ENCODE results near the gene PRKCZ.

The PRKCZ gene

GRCh38 chr1:2178875-2179274 is 128.7 kb downstream of the PRKCZ start:
- Histone ChIP-seq H3K9me3 (ENCODE audit: insufficient read depth, low read length) (no peaks in the 10 kb centered on the region), H3K9ac (ENCODE audit: low read length) (no peak overlapping the region), H3K4me1 (ENCODE audit: low read length) (no peaks in the 10 kb centered on the region), H3K36me3 (replicated peaks; ENCODE audit: low read depth, low read length) (no peaks in the 10 kb centered on the region), H3K4me3 (ENCODE audit: low read length) (no peak overlapping the region), H3K4me2 (ENCODE audit: low read length) (no peak overlapping the region), H3K27me3 (ENCODE audit: low read depth, low read length) (no peaks in the 10 kb centered on the region), H2AFZ (ENCODE audit: low read depth, low read length) (no peak overlapping the region), H3K27ac (ENCODE audit: low read length) (no peak overlapping the region), H4K20me1 (ENCODE audit: insufficient read depth, low read length) (no peaks in the 10 kb centered on the region), H3K79me2 (ENCODE audit: low read length) (no peaks in the 10 kb centered on the region)
- TF ChIP-seq, protein P1, sequence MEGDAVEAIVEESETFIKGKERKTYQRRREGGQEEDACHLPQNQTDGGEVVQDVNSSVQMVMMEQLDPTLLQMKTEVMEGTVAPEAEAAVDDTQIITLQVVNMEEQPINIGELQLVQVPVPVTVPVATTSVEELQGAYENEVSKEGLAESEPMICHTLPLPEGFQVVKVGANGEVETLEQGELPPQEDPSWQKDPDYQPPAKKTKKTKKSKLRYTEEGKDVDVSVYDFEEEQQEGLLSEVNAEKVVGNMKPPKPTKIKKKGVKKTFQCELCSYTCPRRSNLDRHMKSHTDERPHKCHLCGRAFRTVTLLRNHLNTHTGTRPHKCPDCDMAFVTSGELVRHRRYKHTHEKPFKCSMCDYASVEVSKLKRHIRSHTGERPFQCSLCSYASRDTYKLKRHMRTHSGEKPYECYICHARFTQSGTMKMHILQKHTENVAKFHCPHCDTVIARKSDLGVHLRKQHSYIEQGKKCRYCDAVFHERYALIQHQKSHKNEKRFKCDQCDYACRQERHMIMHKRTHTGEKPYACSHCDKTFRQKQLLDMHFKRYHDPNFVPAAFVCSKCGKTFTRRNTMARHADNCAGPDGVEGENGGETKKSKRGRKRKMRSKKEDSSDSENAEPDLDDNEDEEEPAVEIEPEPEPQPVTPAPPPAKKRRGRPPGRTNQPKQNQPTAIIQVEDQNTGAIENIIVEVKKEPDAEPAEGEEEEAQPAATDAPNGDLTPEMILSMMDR (IDR thresholded peaks at IDR 0.05; ENCODE audit: low read depth, low read length) = no peak
- no peak for TF ChIP-seq EZH2phosphoT487 (IDR thresholded peaks at IDR 0.05; ENCODE audit: low read depth)

DNA sequence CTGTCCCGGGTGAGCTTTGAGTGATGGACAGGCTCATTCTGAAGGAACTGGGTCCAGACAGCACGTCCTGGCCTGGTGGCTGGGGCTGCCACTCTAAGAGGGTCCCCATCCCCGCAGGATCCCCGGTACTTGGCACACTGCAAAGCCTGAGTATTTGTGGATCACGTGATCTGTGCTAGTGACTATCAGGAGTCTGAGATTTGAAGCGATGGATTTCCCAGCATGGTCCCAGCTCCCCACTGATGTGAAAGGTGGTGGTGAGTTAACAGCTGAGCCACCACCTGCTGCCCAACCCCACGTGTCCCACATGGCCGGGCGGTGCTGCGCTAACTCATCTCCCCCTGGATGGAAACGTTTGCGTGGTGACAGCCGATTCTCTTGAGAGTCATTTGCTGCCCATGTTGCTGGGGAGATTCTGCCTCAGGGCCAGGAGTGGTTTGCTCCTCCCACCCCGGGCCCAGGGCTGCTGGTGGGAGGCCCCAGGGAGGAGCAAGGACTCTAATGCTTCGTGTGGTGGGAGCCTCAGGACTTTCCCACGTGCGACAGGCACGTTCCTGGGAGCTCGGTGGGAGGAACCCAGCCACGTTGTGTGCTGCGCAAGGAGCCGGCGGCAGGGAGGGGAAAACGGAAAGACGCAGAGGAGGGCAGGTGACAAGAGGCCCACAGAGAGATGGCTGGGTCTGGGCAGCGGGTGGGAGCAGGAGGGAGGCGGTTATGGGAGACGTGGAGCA is 129.2 kb downstream of the PRKCZ start:
- Histone ChIP-seq H3K79me2 (ENCODE audit: low read length) (no peaks in the 10 kb centered on the region), H4K20me1 (ENCODE audit: insufficient read depth, low read length) (no peaks in the 10 kb centered on the region), H3K4me1 (ENCODE audit: low read length) (no peaks in the 10 kb centered on the region), H2AFZ (ENCODE audit: low read depth, low read length) (no peak overlapping the region), H3K27me3 (ENCODE audit: low read depth, low read length) (no peaks in the 10 kb centered on the region), H3K9me3 (ENCODE audit: insufficient read depth, low read length) (no peaks in the 10 kb centered on the region), H3K4me3 (ENCODE audit: low read length) (no peak overlapping the region), H3K27ac (ENCODE audit: low read length) (no peak overlapping the region), H3K4me2 (ENCODE audit: low read length) (no peak overlapping the region), H3K36me3 (replicated peaks; ENCODE audit: low read depth, low read length) (no peaks in the 10 kb centered on the region), H3K9ac (ENCODE audit: low read length) (no peak overlapping the region)
- no peak for TF ChIP-seq EZH2phosphoT487 (IDR thresholded peaks at IDR 0.05; ENCODE audit: low read depth)
- TF ChIP-seq, protein P1 (IDR thresholded peaks at IDR 0.05; ENCODE audit: low read depth, low read length) = no peak

- Histone ChIP-seq H3K4me3 (ENCODE audit: low read length) (no peak overlapping the region), H2AFZ (ENCODE audit: low read depth, low read length) (no peak overlapping the region), H4K20me1 (ENCODE audit: insufficient read depth, low read length) (no peaks in the 10 kb centered on the region), H3K9ac (ENCODE audit: low read length) (no peak overlapping the region), H3K27me3 (ENCODE audit: low read depth, low read length) (no peaks in the 10 kb centered on the region), H3K4me1 (ENCODE audit: low read length) (no peaks in the 10 kb centered on the region), H3K36me3 (replicated peaks; ENCODE audit: low read depth, low read length) (no peaks in the 10 kb centered on the region), H3K27ac (ENCODE audit: low read length) (no peak overlapping the region), H3K4me2 (ENCODE audit: low read length) (no peak overlapping the region), H3K9me3 (ENCODE audit: insufficient read depth, low read length) (no peaks in the 10 kb centered on the region), H3K79me2 (ENCODE audit: low read length) (no peaks in the 10 kb centered on the region)
- TF ChIP-seq, protein P1 (IDR thresholded peaks at IDR 0.05; ENCODE audit: low read depth, low read length) = no peak
- no peak for TF ChIP-seq EZH2phosphoT487 (IDR thresholded peaks at IDR 0.05; ENCODE audit: low read depth)
Measured at GRCh38 chr1:2180297-2181245, 130.4 kb downstream of the PRKCZ start.

DNA sequence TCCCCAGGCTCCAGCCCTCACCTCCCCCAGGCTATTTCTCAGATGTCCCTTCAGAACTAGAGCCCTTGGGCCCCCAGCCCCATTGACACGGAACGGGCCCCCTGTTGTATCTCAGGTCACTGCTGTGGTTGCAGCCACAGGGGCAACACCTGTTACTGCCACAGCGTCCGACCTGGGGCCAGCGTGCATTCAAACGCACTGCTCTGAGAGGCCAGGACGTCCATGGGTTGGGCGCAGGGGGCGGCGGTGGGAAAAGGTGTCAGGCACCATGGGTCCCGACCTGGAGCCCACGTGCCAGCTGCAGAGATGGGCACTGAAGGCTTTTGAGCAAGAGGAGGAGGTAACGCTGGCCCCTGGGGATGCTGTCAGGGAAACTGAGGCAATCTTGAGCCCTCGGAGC is 131.1 kb downstream of the PRKCZ start:
- H3K4me1 ChIP-seq (ENCODE audit: low read length) = no peaks in the 10 kb centered on the region
- H3K9me3 ChIP-seq (ENCODE audit: insufficient read depth, low read length) = no peaks in the 10 kb centered on the region
- no peak overlapping the region for H3K9ac ChIP-seq (ENCODE audit: low read length)
- no peak overlapping the region for H3K4me3 ChIP-seq (ENCODE audit: low read length)
- no peak for TF ChIP-seq EZH2phosphoT487 (IDR thresholded peaks at IDR 0.05; ENCODE audit: low read depth)
- TF ChIP-seq, protein P1 (IDR thresholded peaks at IDR 0.05; ENCODE audit: low read depth, low read length) = no peak
- H2AFZ ChIP-seq (ENCODE audit: low read depth, low read length) = no peak overlapping the region
- no peaks in the 10 kb centered on the region for H3K27me3 ChIP-seq (ENCODE audit: low read depth, low read length)
- no peak overlapping the region for H3K27ac ChIP-seq (ENCODE audit: low read length)
- no peak overlapping the region for H3K4me2 ChIP-seq (ENCODE audit: low read length)
- H4K20me1 ChIP-seq (ENCODE audit: insufficient read depth, low read length) = no peaks in the 10 kb centered on the region
- no peaks in the 10 kb centered on the region for H3K79me2 ChIP-seq (ENCODE audit: low read length)
- H3K36me3 ChIP-seq (replicated peaks; ENCODE audit: low read depth, low read length) = no peaks in the 10 kb centered on the region

All from OCI-LY3 (cell line).